ENCODE measurements around the gene TBC1D5. TPM values are rescaled to one million over a fixed set of nuclear protein-coding genes. Genes with fewer than 3 reads are reported as not detected.

The TBC1D5 gene
- polyA plus RNA-seq, 3 donors, result 49.9 to 51.9 (median 51.5) TPM

DNA sequence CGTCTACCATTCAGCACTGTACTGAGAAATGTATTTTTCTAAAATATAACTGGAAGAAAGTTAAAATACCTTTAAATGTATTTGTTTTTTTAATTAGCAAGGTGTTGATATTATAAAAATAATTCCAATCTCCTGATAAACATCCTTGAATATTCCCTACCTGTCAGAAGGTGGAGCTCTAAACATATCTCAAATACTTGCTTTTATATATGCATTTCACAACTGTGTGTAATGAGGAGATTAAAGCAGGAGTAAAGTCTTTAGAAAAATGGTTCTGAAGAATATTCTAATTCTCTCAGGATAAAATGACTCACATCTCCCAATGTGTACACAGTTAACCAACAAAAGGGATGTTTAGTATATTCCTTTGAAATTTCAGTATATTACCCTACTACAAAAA lies 434.9 kb downstream of the TBC1D5 start:
- no peak for DNase-seq (ENCODE audit: extremely low read depth in 1 of 11, low read depth in 9 of 11, low spot score in 4 of 11)

DNA sequence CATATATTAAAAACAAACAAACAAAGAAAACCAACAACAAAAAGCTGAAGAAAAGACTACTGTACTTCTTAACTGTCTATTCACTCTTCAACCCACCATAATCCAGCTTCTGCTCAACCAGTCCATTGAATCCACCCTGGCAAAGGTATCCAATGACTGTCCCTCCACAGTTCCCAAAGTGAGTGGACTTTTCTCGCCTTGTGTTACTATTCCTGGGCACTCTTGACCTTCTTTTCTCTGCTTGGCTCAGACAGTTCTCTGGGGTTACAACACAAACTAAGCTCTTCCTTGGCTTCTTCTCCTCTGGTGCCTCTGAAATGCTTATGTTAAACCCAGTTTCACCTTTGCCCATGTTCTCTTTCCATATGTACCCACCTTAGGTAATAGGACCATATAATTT lies 437.5 kb downstream of the TBC1D5 start:
- DNase-seq (ENCODE audit: extremely low read depth in 1 of 11, low read depth in 9 of 11, low spot score in 4 of 11), result no peak

DNA sequence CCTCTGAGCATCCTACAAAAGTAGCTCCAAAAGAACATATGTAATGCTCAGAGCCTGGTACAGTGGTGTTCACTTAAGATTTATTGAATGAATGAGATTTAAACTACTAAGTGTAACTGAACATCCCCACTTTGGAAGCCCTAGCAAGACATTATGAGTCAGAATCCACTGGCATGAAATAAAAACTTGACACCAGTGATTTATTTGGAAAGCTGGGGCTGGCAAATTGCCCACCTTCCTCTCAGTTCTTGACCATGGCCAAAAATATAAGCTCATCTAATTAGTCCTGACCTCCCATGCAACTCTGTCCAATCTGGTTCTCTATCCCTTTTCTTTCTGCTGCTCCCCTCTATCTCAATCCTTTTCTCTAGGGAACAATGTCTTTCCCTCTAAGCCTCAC lies 439.7 kb downstream of the TBC1D5 start:
- DNase-seq (ENCODE audit: extremely low read depth in 1 of 11, low read depth in 9 of 11, low spot score in 4 of 11), result no peak

DNA sequence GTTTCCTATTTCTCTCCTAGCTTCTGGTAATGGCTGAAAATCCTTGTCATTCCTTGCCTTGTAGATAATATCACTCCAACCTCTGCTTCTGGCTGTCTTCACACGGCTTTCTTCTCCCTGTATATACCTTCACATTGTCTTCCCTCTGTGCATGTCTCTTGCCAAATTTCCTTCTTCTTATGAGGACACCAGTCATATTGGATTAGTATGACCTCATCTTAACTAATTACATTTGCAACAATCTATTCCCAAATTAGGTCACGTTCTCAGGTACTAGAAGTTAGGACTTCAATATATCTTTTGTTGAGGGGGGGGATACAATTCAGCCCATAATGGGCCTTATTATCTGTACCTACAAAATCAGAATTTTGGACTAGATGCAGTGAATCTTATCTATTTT lies 440.3 kb downstream of the TBC1D5 start:
- no peak for DNase-seq (ENCODE audit: extremely low read depth in 1 of 11, low read depth in 9 of 11, low spot score in 4 of 11)

DNA sequence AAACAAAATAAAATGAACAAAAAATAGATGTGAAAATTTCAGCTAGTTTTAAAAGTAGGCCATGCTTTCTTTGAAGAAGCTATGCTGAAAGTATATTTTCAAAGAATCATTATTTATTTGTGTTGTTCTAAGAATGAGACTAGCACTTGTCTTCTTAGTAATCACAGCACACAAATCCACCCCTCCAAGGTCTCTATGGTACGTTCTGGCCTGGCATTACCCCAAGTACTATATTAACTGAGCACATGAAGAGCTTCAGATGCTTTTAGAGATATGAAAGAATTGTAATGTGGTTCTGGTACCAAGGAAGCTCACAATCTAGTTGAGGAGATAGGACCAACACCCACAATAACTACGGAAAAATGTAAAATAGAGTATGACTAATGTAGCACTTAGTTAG lies 441.2 kb downstream of the TBC1D5 start:
- DNase-seq (ENCODE audit: extremely low read depth in 1 of 11, low read depth in 9 of 11, low spot score in 4 of 11), result no peak

DNA sequence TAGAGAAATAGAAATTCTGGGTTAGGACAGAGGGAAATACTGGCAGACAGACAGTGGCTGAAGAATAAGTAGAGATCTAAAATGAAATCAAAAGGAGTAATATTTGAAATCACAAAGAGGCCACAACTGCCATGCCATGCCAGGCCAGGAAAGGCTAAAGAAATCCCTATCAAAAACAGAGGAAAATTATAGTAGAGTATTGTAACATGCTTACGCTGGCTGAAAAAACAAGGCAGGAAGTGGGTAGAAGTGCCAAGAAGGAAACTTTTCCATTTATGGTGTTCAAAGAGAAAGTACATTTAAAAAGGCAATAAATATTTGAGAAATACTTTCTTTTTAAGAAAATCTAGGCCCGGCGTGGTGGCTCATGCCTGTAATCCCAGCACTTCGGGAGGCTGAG lies 442.0 kb downstream of the TBC1D5 start:
- DNase-seq (ENCODE audit: extremely low read depth in 1 of 11, low read depth in 9 of 11, low spot score in 4 of 11), result no peak

DNA sequence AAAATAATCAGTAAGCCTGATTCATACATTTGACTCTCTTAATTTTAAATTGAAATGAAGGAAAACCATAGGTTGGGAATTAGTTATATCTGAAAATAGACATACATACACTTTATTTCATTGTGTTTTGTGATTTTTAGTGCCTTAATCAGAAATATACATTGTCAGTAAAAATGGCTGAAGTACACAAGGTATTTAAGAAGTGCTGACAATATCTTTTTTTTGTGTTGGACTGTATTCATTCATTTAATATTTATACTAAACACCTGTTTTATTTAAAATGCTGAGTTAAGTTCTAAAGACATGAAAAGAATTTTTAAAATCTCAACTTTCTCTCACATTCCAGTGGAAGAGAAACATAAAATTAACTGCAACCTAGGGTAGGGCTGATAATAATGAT lies 444.4 kb downstream of the TBC1D5 start:
- DNase-seq (ENCODE audit: extremely low read depth in 1 of 11, low read depth in 9 of 11, low spot score in 4 of 11), result no peak

DNA sequence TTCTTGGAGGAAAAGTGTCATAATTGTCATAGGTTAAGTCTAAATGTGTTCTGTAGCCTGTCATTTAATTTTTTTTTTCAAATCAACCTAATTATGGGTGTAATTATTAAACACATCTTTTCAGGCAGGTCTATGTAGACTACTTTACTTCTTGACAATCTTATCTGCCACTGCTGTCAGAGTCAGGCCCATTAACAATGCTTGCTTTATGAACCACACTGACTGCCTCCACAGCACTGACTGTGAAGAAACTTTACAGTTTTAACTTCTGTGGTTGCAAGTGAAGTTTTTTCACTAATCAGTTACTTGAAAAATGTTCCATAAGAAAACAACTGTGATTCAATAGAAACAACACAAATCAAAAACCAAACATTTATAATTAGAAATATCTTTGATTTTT lies 449.9 kb downstream of the TBC1D5 start:
- DNase-seq (ENCODE audit: extremely low read depth in 1 of 11, low read depth in 9 of 11, low spot score in 4 of 11), result no peak

DNA sequence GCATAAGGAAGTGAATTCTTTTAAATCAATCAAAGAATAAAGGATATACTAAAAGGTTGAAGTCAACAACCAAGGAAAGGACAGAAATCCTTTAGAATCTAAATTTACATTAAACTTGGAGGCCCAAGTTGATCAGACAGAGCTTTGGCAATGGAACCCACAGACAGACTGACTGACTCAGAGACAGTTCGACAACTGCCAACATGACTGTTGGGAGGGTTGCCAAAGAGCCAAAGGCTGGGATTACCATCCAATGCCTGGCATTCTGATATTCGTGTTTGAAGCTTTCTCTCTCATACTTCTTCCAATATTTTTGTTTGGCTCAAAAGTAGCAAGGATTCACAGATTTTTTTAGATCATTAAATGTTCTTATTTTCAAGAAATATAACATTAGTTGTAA lies 451.5 kb downstream of the TBC1D5 start:
- DNase-seq (ENCODE audit: extremely low read depth in 1 of 11, low read depth in 9 of 11, low spot score in 4 of 11), result no peak

DNA sequence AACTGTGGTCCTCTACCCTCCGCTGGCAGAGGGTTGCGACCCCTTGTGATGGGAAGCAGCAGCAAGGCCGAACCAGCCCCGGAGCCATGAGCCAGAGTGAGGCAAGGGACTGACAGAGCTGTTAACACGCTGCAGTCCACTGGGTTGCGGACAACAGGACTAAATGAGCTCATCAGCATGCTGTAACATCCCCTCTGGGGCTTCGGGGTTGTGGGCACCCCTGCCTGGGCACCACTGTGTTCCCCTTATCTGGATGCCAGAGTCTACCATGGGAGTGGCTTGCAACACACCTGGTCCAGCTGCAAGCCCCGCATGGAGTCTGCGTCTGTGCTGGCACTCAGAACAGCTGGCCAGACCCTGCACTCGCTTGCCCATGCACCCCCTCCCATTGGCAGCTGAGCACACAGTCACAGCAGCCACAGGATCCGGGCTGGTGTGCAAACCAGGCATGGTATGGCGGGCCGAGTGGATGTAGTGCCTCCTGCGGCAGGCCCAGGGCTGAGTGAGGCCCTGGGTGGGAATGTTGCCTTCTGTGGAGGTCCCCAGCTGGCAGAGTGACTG lies 453.5 kb downstream of the TBC1D5 start:
- no peak for DNase-seq (ENCODE audit: extremely low read depth in 1 of 11, low read depth in 9 of 11, low spot score in 4 of 11)

DNA sequence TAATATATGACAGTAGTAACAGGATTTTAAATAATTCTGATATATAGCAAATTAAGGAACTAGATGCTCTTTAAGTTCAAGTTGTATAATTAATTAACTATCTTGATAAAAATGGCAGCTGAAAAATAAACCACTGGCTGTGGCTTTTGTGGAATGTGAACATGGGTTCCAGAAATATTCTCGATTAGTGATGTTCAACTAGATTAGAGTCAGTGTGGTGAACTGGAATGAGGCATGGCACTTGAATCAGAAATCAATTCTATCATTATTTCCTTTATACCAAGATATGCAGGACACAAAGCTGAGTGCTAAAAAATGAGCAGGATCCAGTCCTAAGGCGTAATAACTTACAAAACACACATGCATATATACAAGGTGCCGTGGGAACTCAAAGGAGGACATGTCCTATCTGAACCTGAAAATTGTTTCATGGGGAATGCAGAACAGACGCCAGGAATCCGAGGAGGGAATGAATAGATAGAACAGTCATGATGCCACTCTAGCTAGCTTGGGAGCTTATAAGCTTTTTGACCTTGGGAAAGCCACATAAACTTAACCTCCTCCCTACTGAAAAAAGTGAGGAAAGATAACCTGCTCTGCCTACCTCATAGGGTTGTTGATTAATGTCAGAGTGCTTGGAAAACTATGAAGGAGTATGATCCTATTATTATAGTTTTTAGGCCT lies 455.3 kb downstream of the TBC1D5 start:
- no peak for DNase-seq (ENCODE audit: extremely low read depth in 1 of 11, low read depth in 9 of 11, low spot score in 4 of 11)

DNA sequence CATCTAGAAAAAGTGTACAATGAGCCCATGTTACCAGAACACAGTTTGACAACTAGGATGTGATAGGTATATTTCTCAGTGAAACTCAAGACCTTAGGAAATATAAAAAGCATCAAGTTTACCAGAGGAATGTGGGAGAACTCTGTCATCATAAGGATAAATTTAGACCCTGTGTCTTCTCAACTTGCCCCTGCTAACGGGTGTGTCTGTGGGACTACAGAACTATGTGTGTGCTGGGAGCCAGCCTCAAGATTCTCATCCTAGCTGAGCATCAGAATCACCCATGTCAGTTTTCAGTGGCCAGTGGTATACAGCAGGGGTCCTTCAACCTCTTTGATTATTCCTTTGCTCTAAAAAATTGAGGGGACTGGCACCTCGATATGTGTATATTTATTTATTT lies 464.4 kb downstream of the TBC1D5 start:
- DNase-seq (ENCODE audit: extremely low read depth in 1 of 11, low read depth in 9 of 11, low spot score in 4 of 11), result no peak

DNA sequence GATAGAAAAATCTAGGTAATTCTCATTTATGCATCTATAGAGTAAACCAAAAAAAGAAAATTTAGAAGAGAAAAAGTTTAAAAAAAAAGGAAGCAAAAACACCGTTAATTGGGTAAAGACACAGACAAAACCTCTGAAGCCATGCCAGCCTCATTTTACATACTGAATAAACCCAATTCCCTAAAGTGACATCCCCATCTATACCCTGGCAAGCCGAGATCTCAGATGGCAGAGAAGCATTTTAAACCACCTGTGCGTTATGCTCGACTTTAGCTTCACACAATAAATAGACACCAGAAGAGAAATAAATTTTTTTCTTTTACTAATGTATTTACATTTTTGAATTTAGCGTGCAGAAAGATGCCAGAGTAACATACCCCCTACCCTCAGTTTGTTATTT lies 475.6 kb downstream of the TBC1D5 start:
- no peak for DNase-seq (ENCODE audit: extremely low read depth in 1 of 11, low read depth in 9 of 11, low spot score in 4 of 11)

DNA sequence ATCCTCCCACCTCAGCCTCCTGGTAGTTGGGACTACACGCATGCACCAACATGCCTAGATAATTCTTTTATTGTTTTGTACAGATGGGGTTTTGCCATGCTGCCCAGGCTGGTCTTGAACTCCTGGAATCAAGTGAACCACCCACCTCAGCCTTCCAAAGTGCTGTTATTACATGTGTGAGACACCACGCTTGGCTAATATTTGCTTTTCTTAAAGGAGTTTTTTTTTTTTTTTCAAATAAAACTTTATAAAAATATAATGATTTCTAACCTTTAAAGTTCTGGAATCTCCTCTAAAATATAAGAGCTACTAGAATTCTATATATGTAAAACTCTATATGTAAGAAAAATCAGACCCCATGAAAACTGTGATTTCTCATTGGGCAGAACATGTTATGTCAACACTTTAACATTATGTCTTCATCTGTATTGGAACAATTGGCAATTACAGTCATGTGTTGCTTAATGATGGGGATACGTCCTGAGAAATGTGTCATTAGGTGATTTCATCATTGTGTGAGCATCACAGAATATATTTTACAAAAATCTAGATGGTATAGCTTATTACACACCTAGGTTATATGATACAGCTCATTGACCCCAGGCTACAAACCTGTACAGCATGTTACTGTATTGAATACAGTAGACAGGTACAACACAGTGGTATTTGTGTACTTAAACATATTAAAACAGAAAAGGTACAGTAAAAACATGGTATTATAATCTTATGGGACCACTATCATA lies 480.6 kb downstream of the TBC1D5 start:
- DNase-seq (ENCODE audit: extremely low read depth in 1 of 11, low read depth in 9 of 11, low spot score in 4 of 11), result no peak

DNA sequence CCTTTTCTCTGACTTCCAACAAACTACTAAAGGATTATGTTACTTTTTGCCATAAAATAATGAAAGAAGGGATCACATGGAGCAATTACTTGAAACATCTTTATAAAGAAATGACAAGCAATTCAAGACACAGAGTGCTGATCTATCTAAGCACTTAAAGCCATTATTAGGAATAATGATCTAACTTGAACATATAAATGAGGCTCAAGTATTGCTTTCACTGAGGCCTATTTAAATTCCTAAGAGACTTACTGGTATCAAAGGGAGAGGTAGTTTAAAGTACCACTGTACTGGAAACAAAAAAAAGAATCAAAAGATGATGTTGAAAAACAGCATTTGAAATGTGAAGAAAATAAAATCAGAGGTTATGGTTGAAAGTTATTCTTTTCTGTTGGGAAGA lies 482.2 kb downstream of the TBC1D5 start:
- no peak for DNase-seq (ENCODE audit: extremely low read depth in 1 of 11, low read depth in 9 of 11, low spot score in 4 of 11)

DNA sequence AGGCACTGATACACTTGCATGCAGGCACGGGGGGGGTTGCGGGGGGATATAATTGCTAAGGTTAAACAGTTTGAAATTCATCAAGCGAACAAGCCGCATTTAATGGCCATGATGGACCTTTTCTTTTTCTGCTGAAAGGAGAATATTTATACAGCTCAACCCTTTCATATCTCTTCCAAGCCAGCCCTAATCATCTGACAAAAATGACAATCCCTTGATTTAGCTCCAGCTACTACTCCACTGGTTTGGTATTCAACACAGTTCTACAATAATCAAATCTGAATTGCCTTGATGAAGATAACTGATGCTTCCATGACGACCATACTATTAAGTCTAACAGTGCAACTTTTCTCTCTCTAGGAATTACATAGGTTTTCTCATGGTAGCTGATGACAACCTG lies 482.7 kb downstream of the TBC1D5 start:
- no peak for DNase-seq (ENCODE audit: extremely low read depth in 1 of 11, low read depth in 9 of 11, low spot score in 4 of 11)

DNA sequence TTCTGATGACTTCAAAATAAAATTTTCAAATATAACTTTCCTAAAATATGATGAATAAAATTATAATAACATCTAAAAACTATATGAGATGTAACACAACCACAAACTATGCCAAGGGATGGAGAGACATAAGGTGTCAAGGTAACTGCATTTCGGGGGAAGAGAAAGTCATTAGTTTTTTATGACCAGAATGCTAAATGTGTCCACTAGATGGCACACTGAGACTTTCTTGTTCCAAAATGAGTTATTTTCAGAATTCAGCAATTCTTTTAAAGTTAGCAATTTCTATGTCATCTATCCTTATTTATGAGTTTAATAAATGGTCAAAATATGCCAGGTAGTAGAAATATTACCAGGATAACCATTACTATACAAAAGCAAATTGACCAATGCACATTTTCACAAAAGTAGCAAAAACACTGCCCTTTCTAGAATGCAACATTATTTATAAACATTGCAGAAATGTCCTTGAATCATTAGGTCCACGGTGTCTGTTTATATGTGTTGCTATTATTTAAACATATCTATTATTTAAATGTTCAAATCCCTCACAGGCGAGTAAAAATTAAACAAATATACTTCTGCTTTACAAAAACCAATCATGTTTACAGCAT lies 483.5 kb downstream of the TBC1D5 start:
- peak in 10 of 11 donors; percentile 1 to 43 (median 20) for DNase-seq (ENCODE audit: extremely low read depth in 1 of 11, low read depth in 9 of 11, low spot score in 4 of 11)

DNA sequence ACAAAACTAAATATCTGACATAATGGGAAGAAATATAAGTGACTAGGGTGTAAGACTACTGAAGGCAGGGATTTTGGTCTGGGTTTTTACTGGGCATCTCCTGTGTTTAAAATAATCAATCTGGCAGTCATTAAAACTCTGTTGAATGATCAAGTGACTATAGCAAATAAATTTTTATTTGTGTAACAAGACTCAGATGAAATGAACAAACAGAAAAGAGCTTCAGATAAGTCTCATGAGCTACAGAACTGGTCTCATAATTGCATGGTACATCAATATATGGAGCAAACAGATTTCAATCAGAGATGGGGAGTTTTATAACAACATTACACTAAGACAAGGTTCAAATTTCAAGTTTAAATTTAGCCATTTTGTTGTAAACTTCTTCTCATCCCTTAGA lies 485.2 kb downstream of the TBC1D5 start:
- no peak for DNase-seq (ENCODE audit: extremely low read depth in 1 of 11, low read depth in 9 of 11, low spot score in 4 of 11)

DNA sequence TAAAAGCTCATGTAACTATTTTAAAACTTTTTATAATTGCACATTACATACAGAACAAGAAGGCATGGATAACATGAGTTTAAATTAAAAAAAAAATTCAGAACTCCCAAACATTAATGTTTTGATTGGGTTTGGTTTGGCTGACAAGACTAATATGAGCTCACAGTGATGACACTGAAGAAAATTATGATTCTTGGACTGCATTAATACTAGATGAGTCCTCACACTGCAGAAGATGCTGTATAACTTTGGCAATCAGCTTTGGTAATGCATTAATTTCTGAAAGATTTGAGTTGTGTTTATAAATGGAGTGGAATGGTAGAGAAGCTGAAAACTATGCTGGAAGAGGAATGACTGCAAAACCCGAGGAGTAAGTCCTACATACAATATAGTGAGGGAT lies 498.8 kb downstream of the TBC1D5 start:
- no peak for DNase-seq (ENCODE audit: extremely low read depth in 1 of 11, low read depth in 9 of 11, low spot score in 4 of 11)

DNA sequence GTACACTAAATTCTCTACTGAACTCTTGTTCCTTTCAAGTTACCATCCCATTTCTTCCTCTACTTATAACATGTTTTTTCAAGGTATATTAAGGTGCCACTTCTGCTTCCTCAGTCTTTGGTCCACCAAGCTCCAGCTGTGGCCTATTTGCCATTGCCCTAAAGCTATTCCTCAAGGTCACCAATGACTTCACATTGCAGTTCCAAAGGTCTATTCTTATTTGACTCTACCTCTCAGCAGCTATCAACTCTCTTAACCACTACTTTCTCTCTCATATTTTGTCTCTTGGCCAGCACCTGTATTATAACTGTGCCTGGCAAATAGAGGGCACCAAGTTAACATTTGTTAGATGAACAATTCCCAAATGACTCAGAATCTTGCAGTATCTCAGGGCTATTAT lies 503.0 kb downstream of the TBC1D5 start:
- DNase-seq (ENCODE audit: extremely low read depth in 1 of 11, low read depth in 9 of 11, low spot score in 4 of 11), result no peak
